ENCODE measurements around the gene OPCML.

The OPCML gene

GRCh38 chr11:133501643-133502539 is 30.4 kb downstream of the OPCML start:
- no peak for DNase-seq (ENCODE audit: low read depth)
- no peak overlapping the region for H3K4me3 ChIP-seq (replicated peaks; ENCODE audit: low read depth, low read length)
- no peak for TF ChIP-seq CTCF (IDR thresholded peaks at IDR 0.05; ENCODE audit: low read length, missing control alignments)

GRCh38 chr11:133500936-133501335 is 31.4 kb downstream of the OPCML start:
- DNase-seq (ENCODE audit: low read depth) = no peak
- TF ChIP-seq CTCF (IDR thresholded peaks at IDR 0.05; ENCODE audit: low read length, missing control alignments) = no peak
- no peak overlapping the region for H3K4me3 ChIP-seq (replicated peaks; ENCODE audit: low read depth, low read length)

- H3K4me3 ChIP-seq (replicated peaks; ENCODE audit: low read depth, low read length) = no peak overlapping the region
- TF ChIP-seq CTCF (IDR thresholded peaks at IDR 0.05; ENCODE audit: low read length, missing control alignments) = no peak
- no peak for DNase-seq (ENCODE audit: low read depth)
These were observed 31.9 kb downstream of the OPCML start for GRCh38 chr11:133500435-133500834.

GRCh38 chr11:133498969-133499368 is 33.3 kb downstream of the OPCML start:
- no peak overlapping the region for H3K4me3 ChIP-seq (replicated peaks; ENCODE audit: low read depth, low read length)
- no peak for TF ChIP-seq CTCF (IDR thresholded peaks at IDR 0.05; ENCODE audit: low read length, missing control alignments)
- DNase-seq (ENCODE audit: low read depth) = no peak

- no peak for TF ChIP-seq CTCF (IDR thresholded peaks at IDR 0.05; ENCODE audit: low read length, missing control alignments)
- DNase-seq (ENCODE audit: low read depth) = no peak
- no peak overlapping the region for H3K4me3 ChIP-seq (replicated peaks; ENCODE audit: low read depth, low read length)
These were observed 34.7 kb downstream of the OPCML start for GRCh38 chr11:133497477-133498140.

- no peak for TF ChIP-seq CTCF (IDR thresholded peaks at IDR 0.05; ENCODE audit: low read length, missing control alignments)
- no peak overlapping the region for H3K4me3 ChIP-seq (replicated peaks; ENCODE audit: low read depth, low read length)
- no peak for DNase-seq (ENCODE audit: low read depth)
These were observed 39.4 kb downstream of the OPCML start for GRCh38 chr11:133492895-133493294.
